NCI-H2227 treated with DMSO at 0.1 percent for 48 hours (cell line): Measurements from ENCODE around the gene DLX5.
A peak's percentile ranks its signal among the peaks of the same experiment; 100 is the strongest.

ENCODE experiments used
- DNase-seq: peaks from one replicate; lab custom pipeline; 2025; lab: John Stamatoyannopoulos, UW

The DLX5 gene

GRCh38 chr7:97018126-97018601, 6.5 kb downstream of the DLX5 start:
- DNase-seq = no peak

GRCh38 chr7:97017192-97018125, 7.2 kb downstream of the DLX5 start:
- DNase-seq = no peak

- DNase-seq = peak; percentile 66
Measured at GRCh38 chr7:97016381-97017191, 8.0 kb downstream of the DLX5 start.

- peak; percentile 65 for DNase-seq
Measured at GRCh38 chr7:97015756-97016380, 8.8 kb downstream of the DLX5 start.

- no peak for DNase-seq
Measured at GRCh38 chr7:97015279-97015678, 9.4 kb downstream of the DLX5 start.

- DNase-seq = no peak
Measured at GRCh38 chr7:97014145-97014750, 10.4 kb downstream of the DLX5 start.

- no peak for DNase-seq
Measured at GRCh38 chr7:97013845-97014134, 10.8 kb downstream of the DLX5 start.

- DNase-seq = no peak
Measured at GRCh38 chr7:97013134-97013844, 11.3 kb downstream of the DLX5 start.

- DNase-seq = peak; percentile 36
Measured at GRCh38 chr7:97012365-97013133, 12.1 kb downstream of the DLX5 start.

GRCh38 chr7:97011536-97012364, 12.9 kb downstream of the DLX5 start:
- DNase-seq = peak; percentile 83

- no peak for DNase-seq
Measured at GRCh38 chr7:97011104-97011503, 13.5 kb downstream of the DLX5 start.

GRCh38 chr7:97009753-97010732, 14.6 kb downstream of the DLX5 start:
- DNase-seq = no peak

GRCh38 chr7:97008275-97008917, 16.2 kb downstream of the DLX5 start:
- DNase-seq = no peak

- DNase-seq = no peak
Measured at GRCh38 chr7:97007583-97007861, 17.1 kb downstream of the DLX5 start.

- DNase-seq = no peak
Measured at GRCh38 chr7:97006816-97007582, 17.6 kb downstream of the DLX5 start.

GRCh38 chr7:97006055-97006815, 18.4 kb downstream of the DLX5 start:
- DNase-seq = peak; percentile 83
